ENCODE results near the gene SSU72. TPM values are rescaled to one million over a fixed set of nuclear protein-coding genes. Genes with fewer than 3 reads are reported as not detected.
A peak's percentile ranks its signal among the peaks of the same experiment; 100 is the strongest.

SSU72 gene
- total RNA-seq, 1 donor from 2014 or later = 118 TPM

DNA sequence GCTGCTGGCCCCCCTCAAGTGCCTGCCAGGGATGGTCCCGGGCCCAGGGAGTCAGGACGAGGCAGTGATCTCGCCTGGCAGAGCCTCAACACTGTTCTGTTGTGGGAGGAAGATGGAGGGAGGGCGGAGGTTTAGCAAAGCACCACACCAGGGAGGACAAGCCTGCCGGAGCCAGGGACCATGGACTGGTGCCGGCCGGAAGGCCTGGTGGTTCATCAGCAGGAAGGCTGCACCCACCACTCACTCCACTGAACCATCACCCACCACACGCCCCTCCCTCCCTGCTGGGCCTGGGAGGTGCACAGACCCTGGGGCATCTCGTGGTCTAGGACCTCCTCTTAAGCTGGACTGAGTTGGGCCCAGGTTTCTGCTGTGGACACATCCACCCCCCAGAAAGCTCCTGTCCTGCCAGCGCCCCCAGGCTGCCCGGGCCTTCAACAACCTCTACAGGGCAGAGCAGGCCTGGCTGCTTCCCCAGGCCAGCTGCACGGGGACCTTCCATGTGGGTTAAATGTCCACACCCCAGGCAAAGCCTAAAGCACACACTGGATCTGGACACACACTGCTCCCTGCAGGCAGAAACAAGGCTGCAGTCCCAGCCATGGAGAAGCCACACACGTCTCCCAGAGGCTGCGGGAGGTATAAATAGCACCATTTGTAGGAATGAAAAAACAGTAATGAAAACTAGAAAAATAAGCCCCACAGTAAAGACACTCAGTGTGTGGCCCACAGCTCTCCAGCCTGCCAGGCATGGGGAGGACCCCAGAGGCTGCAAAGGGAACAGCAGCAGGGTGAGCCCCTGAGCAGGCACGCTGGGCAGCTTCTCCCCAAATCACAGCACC lies 23.9 kb downstream of the SSU72 start:
- H3K9me3 Mint-ChIP-seq (ENCODE audit: low read depth) = no peaks in the 10 kb centered on the region
- no peaks in the 10 kb centered on the region for H3K36me3 Mint-ChIP-seq (ENCODE audit: insufficient read depth)
- no peaks in the 10 kb centered on the region for H3K4me1 Mint-ChIP-seq (ENCODE audit: low read depth)
- no peak for DNase-seq (ENCODE audit: low spot score, unreplicated experiment)
- no peak overlapping the region for H3K4me3 Mint-ChIP-seq (ENCODE audit: low read depth)
- H3K27ac Mint-ChIP-seq = no peak overlapping the region
- no peaks in the 10 kb centered on the region for H3K27me3 Mint-ChIP-seq
- TF ChIP-seq, protein P1, sequence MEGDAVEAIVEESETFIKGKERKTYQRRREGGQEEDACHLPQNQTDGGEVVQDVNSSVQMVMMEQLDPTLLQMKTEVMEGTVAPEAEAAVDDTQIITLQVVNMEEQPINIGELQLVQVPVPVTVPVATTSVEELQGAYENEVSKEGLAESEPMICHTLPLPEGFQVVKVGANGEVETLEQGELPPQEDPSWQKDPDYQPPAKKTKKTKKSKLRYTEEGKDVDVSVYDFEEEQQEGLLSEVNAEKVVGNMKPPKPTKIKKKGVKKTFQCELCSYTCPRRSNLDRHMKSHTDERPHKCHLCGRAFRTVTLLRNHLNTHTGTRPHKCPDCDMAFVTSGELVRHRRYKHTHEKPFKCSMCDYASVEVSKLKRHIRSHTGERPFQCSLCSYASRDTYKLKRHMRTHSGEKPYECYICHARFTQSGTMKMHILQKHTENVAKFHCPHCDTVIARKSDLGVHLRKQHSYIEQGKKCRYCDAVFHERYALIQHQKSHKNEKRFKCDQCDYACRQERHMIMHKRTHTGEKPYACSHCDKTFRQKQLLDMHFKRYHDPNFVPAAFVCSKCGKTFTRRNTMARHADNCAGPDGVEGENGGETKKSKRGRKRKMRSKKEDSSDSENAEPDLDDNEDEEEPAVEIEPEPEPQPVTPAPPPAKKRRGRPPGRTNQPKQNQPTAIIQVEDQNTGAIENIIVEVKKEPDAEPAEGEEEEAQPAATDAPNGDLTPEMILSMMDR (IDR thresholded peaks at IDR 0.05; ENCODE audit: unreplicated experiment) = peak; percentile 46

DNA sequence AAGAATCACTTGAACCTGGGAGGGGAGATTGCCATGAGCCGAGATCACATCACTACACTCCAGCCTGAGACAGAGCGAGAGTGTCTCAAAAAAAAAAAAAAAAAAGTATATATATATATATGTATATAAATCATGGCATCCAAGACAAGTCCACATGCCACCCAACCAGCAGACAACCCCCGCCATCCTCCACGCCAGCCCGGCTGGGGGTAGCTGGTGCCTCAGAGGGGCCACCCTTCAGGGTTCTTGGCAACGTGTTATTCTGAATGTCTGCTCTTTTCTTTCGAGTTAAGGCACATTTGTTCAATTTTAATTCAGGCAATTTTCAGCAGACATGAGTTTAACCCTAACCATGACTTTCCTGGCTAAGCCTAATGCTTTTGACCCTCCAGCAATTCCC lies 24.6 kb downstream of the SSU72 start:
- no peaks in the 10 kb centered on the region for H3K9me3 Mint-ChIP-seq (ENCODE audit: low read depth)
- peaks cover 1% of the 10 kb centered on the region for H3K36me3 Mint-ChIP-seq (ENCODE audit: insufficient read depth)
- H3K4me3 Mint-ChIP-seq (ENCODE audit: low read depth) = no peak overlapping the region
- DNase-seq (ENCODE audit: low spot score, unreplicated experiment) = no peak
- H3K4me1 Mint-ChIP-seq (ENCODE audit: low read depth) = no peaks in the 10 kb centered on the region
- TF ChIP-seq, protein P1 (IDR thresholded peaks at IDR 0.05; ENCODE audit: unreplicated experiment) = no peak
- no peaks in the 10 kb centered on the region for H3K27me3 Mint-ChIP-seq
- H3K27ac Mint-ChIP-seq = no peak overlapping the region

DNA sequence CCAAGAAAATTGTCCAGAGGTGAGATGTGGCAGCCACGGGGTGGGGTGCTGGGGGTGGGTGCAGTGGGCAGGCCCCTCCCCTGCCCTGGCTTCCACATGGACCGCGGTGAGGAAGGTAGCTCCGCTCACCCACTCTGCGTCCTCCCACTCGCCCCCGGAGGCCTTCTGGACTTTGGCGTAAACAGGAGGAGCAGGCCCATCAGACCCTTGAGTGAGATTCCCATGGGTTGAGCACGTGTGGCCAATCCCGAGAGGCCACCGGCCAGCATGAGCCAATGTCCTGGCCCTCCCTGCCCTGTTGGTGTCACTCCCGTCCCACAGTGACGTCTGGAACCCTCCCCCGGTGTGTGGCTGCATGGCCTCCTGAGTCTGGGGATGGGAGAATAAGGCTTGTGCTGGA lies 26.1 kb downstream of the SSU72 start:
- H3K9me3 Mint-ChIP-seq (ENCODE audit: low read depth) = no peaks in the 10 kb centered on the region
- TF ChIP-seq, protein P1 (IDR thresholded peaks at IDR 0.05; ENCODE audit: unreplicated experiment) = no peak
- no peak for DNase-seq (ENCODE audit: low spot score, unreplicated experiment)
- no peak overlapping the region for H3K4me3 Mint-ChIP-seq (ENCODE audit: low read depth)
- no peak overlapping the region for H3K27ac Mint-ChIP-seq
- H3K27me3 Mint-ChIP-seq = no peaks in the 10 kb centered on the region
- H3K36me3 Mint-ChIP-seq (ENCODE audit: insufficient read depth) = peaks cover 1% of the 10 kb centered on the region
- no peaks in the 10 kb centered on the region for H3K4me1 Mint-ChIP-seq (ENCODE audit: low read depth)

DNA sequence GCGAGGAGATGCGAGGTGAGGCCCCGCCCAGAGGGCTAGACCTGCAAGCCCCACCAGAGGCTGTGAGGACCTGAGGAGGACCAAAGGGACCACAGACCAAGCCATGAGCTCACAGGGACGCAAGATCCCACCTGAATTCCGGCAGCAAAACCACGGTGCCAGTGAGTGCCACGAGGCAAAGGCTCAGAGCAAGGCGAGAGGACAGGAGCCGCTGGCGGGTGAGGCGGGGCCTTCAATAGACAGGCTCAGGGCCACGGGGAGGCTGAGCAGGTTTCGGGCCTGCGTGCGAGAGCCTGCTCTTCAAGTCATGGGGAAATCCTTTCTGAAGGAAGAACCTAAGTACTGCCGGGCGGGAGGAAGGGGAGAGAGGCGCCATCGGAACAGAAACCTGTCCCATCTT lies 27.2 kb downstream of the SSU72 start:
- no peaks in the 10 kb centered on the region for H3K9me3 Mint-ChIP-seq (ENCODE audit: low read depth)
- H3K27ac Mint-ChIP-seq = no peak overlapping the region
- no peaks in the 10 kb centered on the region for H3K4me1 Mint-ChIP-seq (ENCODE audit: low read depth)
- H3K4me3 Mint-ChIP-seq (ENCODE audit: low read depth) = no peak overlapping the region
- H3K27me3 Mint-ChIP-seq = no peaks in the 10 kb centered on the region
- TF ChIP-seq, protein P1 (IDR thresholded peaks at IDR 0.05; ENCODE audit: unreplicated experiment) = no peak
- DNase-seq (ENCODE audit: low spot score, unreplicated experiment) = no peak
- peaks cover 1% of the 10 kb centered on the region for H3K36me3 Mint-ChIP-seq (ENCODE audit: insufficient read depth)

DNA sequence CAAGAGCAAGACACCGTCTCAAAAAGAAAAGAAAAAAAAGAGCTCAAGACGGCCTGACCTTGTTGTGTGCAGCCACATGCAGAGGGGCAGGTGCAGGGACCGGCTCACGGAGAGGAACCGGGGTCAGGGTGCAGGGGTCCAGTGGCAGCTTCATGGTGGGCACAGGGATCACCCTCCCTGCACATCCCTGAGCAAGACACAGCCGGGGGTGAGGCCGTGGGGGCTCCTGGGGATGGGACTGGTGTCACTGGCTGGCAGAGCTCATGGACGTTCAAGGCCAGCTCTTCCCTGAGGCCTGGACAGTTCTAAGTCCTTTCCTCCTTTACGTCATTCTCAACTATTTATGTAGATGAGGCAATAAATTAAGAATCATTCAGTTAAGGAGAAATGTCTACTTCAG lies 27.7 kb downstream of the SSU72 start:
- TF ChIP-seq, protein P1 (IDR thresholded peaks at IDR 0.05; ENCODE audit: unreplicated experiment) = no peak
- H3K9me3 Mint-ChIP-seq (ENCODE audit: low read depth) = no peaks in the 10 kb centered on the region
- no peak overlapping the region for H3K4me3 Mint-ChIP-seq (ENCODE audit: low read depth)
- H3K27me3 Mint-ChIP-seq = no peaks in the 10 kb centered on the region
- peaks cover 1% of the 10 kb centered on the region for H3K36me3 Mint-ChIP-seq (ENCODE audit: insufficient read depth)
- no peak for DNase-seq (ENCODE audit: low spot score, unreplicated experiment)
- H3K27ac Mint-ChIP-seq = no peak overlapping the region
- H3K4me1 Mint-ChIP-seq (ENCODE audit: low read depth) = no peaks in the 10 kb centered on the region

Measured in progenitor cell of endocrine pancreas (in vitro differentiated cells).